Dendritic cell treated with granulocyte-macrophage colony-stimulating factor and Interleukin-4, amounts not matched to agents 40 ng/mL and 50 ng/mL, for 4 days (primary cell): ENCODE data around the gene SMARCD2.
"Not testable (repeated sequence)": the region's sequence is repeated elsewhere in the genome, so short reads cannot be mapped to it uniquely, and the experiment has no call there.

Source experiments
- H3K27ac Mint-ChIP-seq: one replicate; pipeline ENCODE4 v1.8.0; 2022; ENCODE audit warnings: mild to moderate bottlenecking, mixed read lengths
- H3K27me3 Mint-ChIP-seq: one replicate; pipeline ENCODE4 v1.8.0; 2022; ENCODE audit warnings: mild to moderate bottlenecking, mixed read lengths
- H3K36me3 Mint-ChIP-seq: one replicate; pipeline ENCODE4 v1.8.0; 2022; ENCODE audit warnings: low read depth, mixed read lengths
- H3K4me1 Mint-ChIP-seq: one replicate; pipeline ENCODE4 v1.8.0; 2022; ENCODE audit warnings: low read depth, mixed read lengths
- H3K4me3 Mint-ChIP-seq: one replicate; pipeline ENCODE4 v1.8.0; 2022; ENCODE audit warnings: mild to moderate bottlenecking, moderate library complexity, mixed read lengths
- H3K9me3 Mint-ChIP-seq: one replicate; pipeline ENCODE4 v1.8.0; 2022; ENCODE audit warnings: mixed read lengths
- intact Hi-C: fragments of 100-400 bp; cut with micrococcal nuclease; formaldehyde crosslinking; loops from one replicate; pipeline ENCODE4 v1.15.0; 2022

The SMARCD2 gene

GRCh38 chr17:63842540-63843386, at the start of gene SMARCD2:
Gene SMARCD2, minus strand, starts transcription at chr17:63842685. Its CDS starts 11 bp downstream, at chr17:63842674.
- H3K4me3 Mint-ChIP-seq, result peak within 1 kb of the TSS; percentile 87
- intact Hi-C loops, result loop anchor here (1.0 to 5.0 kb wide), 4 partner anchors 15 to 405 kb away; partner anchors contain the start of genes CCDC47, DDX42, FTSJ3 and PSMC5
- H3K27ac Mint-ChIP-seq, result peak within 1 kb of the TSS; percentile 93
- H3K27me3 Mint-ChIP-seq, result no peaks in the 10 kb centered on the region
- H3K36me3 Mint-ChIP-seq, result peaks cover 29% of the 10 kb centered on the region
- peaks cover 49% of the 10 kb centered on the region for H3K4me1 Mint-ChIP-seq
- peaks cover 1% of the 10 kb centered on the region for H3K9me3 Mint-ChIP-seq

GRCh38 chr17:63889026-63889848, 46.8 kb upstream of the SMARCD2 start:
- peaks cover 11% of the 10 kb centered on the region for H3K4me1 Mint-ChIP-seq

DNA sequence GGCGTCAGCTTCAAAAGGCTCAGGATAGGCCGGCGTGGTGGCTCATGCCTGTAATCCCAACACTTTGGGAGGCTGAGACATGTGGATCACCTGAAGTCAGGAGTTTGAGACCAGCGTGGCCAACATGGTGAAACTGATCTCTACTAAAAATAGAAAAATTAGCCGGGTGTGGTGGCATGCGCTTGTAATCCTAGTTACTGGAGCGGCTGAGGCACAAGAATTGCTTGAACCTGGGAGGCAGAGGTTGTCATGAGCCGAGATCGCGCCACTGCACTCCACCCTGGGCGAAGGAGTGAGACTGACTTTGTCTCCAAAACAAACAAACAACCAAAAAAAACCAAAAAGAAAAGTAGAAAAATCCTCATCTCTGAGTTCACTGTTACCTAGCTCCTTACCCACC, 42.6 kb upstream of the SMARCD2 start:
- H3K4me1 Mint-ChIP-seq, result peaks cover 16% of the 10 kb centered on the region
- H3K4me3 Mint-ChIP-seq, H3K9me3 Mint-ChIP-seq, H3K27ac Mint-ChIP-seq, intact Hi-C loops, H3K36me3 Mint-ChIP-seq: not testable (repeated sequence)
- peaks cover 15% of the 10 kb centered on the region for H3K27me3 Mint-ChIP-seq

More at GRCh38 chr17:63889026-63889848, 46.8 kb upstream of the SMARCD2 start:
- H3K36me3 Mint-ChIP-seq, H3K4me3 Mint-ChIP-seq, intact Hi-C loops, H3K27ac Mint-ChIP-seq, H3K9me3 Mint-ChIP-seq: not testable (repeated sequence)
- H3K27me3 Mint-ChIP-seq, result peaks cover 12% of the 10 kb centered on the region

DNA sequence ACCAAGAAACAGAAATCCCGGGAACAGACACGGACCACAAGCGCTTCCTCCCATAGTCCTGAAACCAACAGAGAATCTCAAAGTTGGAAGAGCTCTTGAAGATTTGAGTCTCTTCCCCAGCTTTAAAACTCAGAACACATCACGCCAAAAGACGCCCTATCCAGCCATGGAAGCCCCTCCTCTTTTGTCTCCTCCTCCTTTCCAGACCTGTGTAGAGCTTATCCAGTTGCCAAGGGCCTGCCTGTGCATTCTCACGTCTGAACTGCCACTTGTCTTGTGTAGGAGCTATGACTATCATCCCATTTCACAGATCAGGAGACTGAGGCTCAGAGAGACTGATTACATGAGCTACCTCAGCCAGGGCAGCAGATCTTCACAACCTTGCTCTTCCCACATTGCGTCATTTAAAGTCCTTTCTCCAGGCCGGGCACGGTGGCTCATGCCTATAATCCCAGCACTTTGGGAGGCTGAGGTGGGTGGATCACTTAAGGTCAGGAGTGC, 40.2 kb upstream of the SMARCD2 start:
- H3K4me1 Mint-ChIP-seq, H3K36me3 Mint-ChIP-seq, H3K4me3 Mint-ChIP-seq, H3K9me3 Mint-ChIP-seq, intact Hi-C loops, H3K27ac Mint-ChIP-seq: not testable (repeated sequence)
- H3K27me3 Mint-ChIP-seq, result peaks cover 26% of the 10 kb centered on the region

DNA sequence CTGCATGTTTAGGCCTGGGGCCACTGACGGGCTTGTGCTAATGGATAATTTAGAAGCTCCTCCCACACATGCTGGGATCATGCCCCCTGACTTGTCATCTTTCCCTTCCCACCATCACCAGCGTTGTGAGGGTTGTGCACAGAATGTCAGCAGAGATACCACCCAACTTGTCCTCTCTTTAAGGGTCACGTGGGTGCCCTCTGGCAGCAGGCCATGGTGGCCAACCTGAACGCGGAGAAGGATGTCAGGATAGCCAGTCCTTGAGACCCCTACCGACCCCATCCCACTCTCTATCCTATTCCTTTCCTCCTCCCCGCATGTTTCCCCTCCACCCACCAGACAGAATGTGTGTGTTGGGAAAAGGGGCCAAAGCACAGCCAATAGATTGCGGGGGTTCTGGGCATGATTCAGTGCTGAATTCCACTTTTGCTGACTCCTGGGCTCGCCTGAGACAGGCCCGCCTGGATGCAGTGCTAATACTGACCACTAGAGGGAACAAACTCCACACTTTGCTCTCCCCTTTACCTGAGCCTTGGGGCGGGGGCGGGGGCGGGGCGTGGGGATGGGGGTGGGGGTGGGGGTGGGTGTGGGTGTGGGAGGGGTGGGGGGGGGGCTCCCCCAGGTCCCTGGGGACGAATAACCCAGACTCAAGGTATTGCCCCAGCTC, 39.6 kb upstream of the SMARCD2 start, which contains the start of gene GH2:
Gene GH2 (minus strand): TSS at position 10 of the 667 bp plus-strand sequence. CDS start 143 bp downstream, outside the sequence.
- intact Hi-C loops, result no loop called here
- peaks cover 27% of the 10 kb centered on the region for H3K27me3 Mint-ChIP-seq
- H3K9me3 Mint-ChIP-seq, result no peaks in the 10 kb centered on the region
- H3K4me1 Mint-ChIP-seq, result peaks cover 5% of the 10 kb centered on the region
- H3K36me3 Mint-ChIP-seq, result no peaks in the 10 kb centered on the region
- H3K4me3 Mint-ChIP-seq, result no peak within 1 kb of the TSS
- no peak within 1 kb of the TSS for H3K27ac Mint-ChIP-seq

DNA sequence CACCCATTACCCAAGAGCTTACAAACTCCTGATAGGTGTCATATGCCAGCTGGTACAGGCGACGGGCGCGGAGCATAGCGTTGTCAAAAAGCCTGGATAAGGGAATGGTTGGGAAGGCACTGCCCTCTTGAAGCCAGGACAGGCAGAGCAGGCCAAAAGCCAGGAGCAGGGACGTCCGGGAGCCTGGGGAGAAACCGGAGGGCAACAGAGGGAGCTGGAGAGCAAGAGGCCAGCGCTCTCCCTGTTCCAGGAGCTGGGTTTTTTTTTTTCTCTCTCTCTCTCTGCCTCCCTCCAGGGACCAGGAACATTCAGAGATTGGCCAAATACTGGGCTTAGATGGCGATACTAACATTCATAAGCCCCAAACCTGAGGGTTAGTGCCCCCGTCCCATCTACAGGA, 38.9 kb upstream of the SMARCD2 start:
- H3K4me1 Mint-ChIP-seq, H3K4me3 Mint-ChIP-seq, intact Hi-C loops, H3K9me3 Mint-ChIP-seq, H3K36me3 Mint-ChIP-seq, H3K27ac Mint-ChIP-seq: not testable (repeated sequence)
- H3K27me3 Mint-ChIP-seq, result peaks cover 26% of the 10 kb centered on the region

GRCh38 chr17:63880706-63881105, 38.2 kb upstream of the SMARCD2 start:
- Mint-ChIP-seq H3K4me3 (no peak overlapping the region), H3K4me1 (peaks cover 5% of the 10 kb centered on the region), H3K36me3 (no peaks in the 10 kb centered on the region), H3K9me3 (no peaks in the 10 kb centered on the region), H3K27me3 (peaks cover 29% of the 10 kb centered on the region), H3K27ac (no peak overlapping the region)
- intact Hi-C loops, result no loop called here

DNA sequence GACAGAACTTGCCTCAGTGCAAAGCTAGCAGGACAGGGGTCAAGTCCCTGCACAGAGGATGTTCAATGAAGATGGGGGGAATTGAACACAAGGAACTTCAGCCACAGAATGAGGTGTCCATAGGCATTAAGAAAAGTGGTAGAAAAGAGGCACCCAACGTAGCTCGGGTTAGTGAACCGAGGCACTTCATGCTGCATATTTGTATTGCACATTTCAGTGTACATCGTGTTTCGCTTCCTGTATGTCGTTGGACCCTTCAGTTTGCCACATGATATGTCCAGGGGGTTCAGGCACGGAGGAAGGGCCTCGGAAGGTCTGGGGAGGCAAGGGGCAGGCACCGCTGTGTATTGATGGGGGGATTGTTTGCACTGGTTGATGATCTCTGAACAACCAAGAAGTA, 35.9 kb upstream of the SMARCD2 start:
- H3K4me1 Mint-ChIP-seq, H3K4me3 Mint-ChIP-seq, H3K27ac Mint-ChIP-seq, H3K9me3 Mint-ChIP-seq, H3K36me3 Mint-ChIP-seq, intact Hi-C loops: not testable (repeated sequence)
- H3K27me3 Mint-ChIP-seq, result peaks cover 31% of the 10 kb centered on the region

GRCh38 chr17:63874693-63875092, 32.2 kb upstream of the SMARCD2 start:
- H3K4me1 Mint-ChIP-seq, H3K4me3 Mint-ChIP-seq, H3K9me3 Mint-ChIP-seq, H3K36me3 Mint-ChIP-seq, intact Hi-C loops, H3K27ac Mint-ChIP-seq: not testable (repeated sequence)
- peaks cover 28% of the 10 kb centered on the region for H3K27me3 Mint-ChIP-seq

DNA sequence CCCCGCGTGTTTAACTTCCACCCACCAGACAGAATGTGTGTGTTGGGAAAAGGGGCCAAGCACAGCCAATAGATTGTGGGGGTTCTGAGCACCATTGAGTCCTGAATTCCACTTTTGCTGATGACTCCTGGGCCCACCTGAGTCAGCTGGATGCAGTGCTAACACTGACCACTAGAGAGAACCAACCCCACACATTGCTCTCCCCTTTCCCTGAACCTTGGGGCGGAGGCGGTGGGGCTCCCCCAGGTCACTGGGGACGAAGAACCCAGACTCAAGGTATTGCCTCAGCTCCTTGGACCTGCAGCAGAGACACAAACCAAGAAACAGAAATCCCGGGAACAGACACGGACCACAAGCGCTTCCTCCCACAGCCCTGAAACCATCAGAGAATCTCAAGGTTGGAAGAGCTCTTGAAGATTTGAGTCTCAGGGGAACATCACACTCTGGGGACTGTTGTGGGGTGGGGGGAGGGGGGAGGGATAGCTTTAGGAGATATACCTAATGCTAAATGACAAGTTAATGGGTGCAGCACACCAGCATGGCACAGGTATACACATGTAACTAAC, 31.7 kb upstream of the SMARCD2 start:
- H3K4me3 Mint-ChIP-seq, H3K27ac Mint-ChIP-seq, H3K9me3 Mint-ChIP-seq, H3K36me3 Mint-ChIP-seq, intact Hi-C loops, H3K4me1 Mint-ChIP-seq: not testable (repeated sequence)
- H3K27me3 Mint-ChIP-seq, result peaks cover 28% of the 10 kb centered on the region

DNA sequence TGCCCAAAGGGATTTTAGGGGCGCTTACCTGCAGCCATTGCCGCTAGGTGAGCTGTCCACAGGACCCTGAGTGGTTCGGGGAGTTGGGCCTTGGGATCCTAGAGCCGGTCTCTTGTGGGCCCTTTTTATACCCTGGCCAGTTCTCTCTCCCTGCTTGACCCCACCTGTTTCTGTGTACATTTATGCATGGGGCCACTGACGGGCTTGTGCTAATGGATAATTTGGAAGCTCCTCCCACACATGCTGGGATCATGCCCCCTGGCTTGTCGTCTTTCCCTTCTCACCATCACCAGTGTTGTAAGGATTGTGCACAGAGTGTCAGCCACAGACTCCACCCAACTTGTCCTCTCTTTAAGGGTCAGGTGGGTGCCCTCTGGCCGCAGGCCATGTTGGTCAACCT, 31.1 kb upstream of the SMARCD2 start, which contains the start of gene CSH2:
Gene CSH2 (minus strand): TSS at position 101 of the 400 bp plus-strand sequence. CDS start 63 bp downstream, at position 38.
- H3K9me3 Mint-ChIP-seq, H3K4me1 Mint-ChIP-seq, intact Hi-C loops, H3K27ac Mint-ChIP-seq, H3K36me3 Mint-ChIP-seq, H3K4me3 Mint-ChIP-seq: not testable (repeated sequence)
- H3K27me3 Mint-ChIP-seq, result peaks cover 25% of the 10 kb centered on the region

DNA sequence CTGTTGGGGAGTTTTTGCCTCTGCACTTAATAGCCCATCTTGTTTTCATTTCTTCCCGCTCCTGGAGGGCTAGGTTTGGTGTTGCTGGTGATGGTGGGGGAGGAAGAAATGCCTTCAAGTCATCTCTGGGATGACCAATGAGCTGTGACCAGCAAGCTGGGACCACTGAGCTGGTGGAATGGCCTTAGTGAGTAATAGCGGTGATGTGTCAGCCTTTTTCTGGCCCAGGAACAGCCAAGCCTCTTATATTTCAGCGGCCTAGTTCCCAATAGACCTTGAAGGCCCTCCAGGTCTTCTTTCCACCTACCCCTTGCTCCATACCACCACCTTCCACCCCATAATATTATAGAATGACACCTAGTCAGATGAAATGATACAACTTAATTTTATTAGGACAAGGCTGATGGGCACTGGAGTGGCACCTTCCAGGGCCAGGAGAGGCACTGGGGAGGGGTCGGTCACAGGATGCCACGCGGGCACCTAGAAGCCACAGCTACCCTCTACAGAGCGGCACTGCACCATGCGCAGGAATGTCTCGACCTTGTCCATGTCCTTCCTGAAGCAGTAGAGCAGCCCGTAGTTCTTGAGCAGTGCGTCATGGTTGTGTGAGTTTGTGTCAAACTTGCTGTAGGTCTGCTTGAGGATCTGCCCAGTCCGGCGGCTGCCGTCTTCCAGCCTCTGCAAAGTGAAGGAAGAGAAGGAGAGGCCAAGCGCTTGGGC, 29.3 kb upstream of the SMARCD2 start:
- intact Hi-C loops, H3K9me3 Mint-ChIP-seq, H3K36me3 Mint-ChIP-seq, H3K4me3 Mint-ChIP-seq, H3K4me1 Mint-ChIP-seq, H3K27ac Mint-ChIP-seq: not testable (repeated sequence)
- H3K27me3 Mint-ChIP-seq, result peaks cover 21% of the 10 kb centered on the region

DNA sequence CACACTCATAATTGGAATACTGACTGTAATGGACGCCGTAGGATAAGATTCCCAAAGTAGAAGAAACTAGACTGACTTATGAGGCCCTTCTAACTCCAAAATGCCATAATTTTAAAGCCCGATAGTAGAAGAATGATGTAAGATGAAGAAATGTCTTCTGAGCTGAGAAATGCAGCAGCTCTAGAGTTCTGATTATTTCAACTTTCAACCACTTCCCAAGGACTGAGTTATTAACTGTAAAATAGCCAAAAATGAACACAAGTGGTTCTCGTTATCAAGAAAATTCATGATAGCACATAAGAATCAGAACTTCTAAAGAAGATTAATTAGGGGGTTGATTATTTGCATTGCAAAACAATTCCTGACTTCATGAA, 27.8 kb upstream of the SMARCD2 start:
- H3K9me3 Mint-ChIP-seq, H3K4me3 Mint-ChIP-seq, H3K27ac Mint-ChIP-seq, intact Hi-C loops, H3K36me3 Mint-ChIP-seq: not testable (repeated sequence)
- H3K4me1 Mint-ChIP-seq, result peaks cover 12% of the 10 kb centered on the region
- peaks cover 19% of the 10 kb centered on the region for H3K27me3 Mint-ChIP-seq
